ENCODE results near the gene AMH. TPM values are rescaled to one million over a fixed set of nuclear protein-coding genes. Genes with fewer than 3 reads are reported as not detected.

AMH gene
- polyA plus RNA-seq, 1 donor (not counting 4 experiments of a cell fraction or from before 2014, with no cell fraction given) = 0.07 TPM

GRCh38 chr19:2270157-2270422 is 21.0 kb downstream of the AMH start:
- H3K36me3 ChIP-seq (ENCODE audit: control insufficient read depth in 2 of 2, extremely low read depth in 1 of 2, insufficient read depth in 2 of 2, low read length in 2 of 2) = peaks cover 11 to 16% of the 10 kb centered on the region in 2 experiments
- H3K27ac ChIP-seq (ENCODE audit: control insufficient read depth, insufficient read depth, low read length) = peak overlapping the region; percentile 79
- H2AFZ ChIP-seq (ENCODE audit: control insufficient read depth, low read length) = no peak overlapping the region
- no peak for TF ChIP-seq EZH2 (IDR thresholded peaks at IDR 0.05; ENCODE audit: low read length)
- no peak for TF ChIP-seq CTCF (optimal IDR thresholded peaks at IDR 0.05 in 1 of 3, IDR thresholded peaks at IDR 0.05 in 1 of 3, conservative IDR thresholded peaks at IDR 0.05 in 1 of 3; ENCODE audit: extremely low read depth in 1 of 3, insufficient read depth in 2 of 3, low read length in 3 of 3)
- dilution Hi-C loops (cut with MboI; ENCODE audit: extremely low pct_ligation_motif_present, low sequenced_read_pairs) = no loop called here
- H3K79me2 ChIP-seq (ENCODE audit: control insufficient read depth, insufficient read depth, low read length) = peaks cover 44% of the 10 kb centered on the region
- H4K20me1 ChIP-seq (ENCODE audit: control insufficient read depth, extremely low read depth, insufficient read depth, low read length) = peaks cover 33% of the 10 kb centered on the region
- peak overlapping the region; percentile 89 to 99 (median 93) for H3K4me3 ChIP-seq (ENCODE audit: control insufficient read depth in 2 of 3, extremely low read depth in 1 of 3, insufficient read depth in 2 of 3, low read depth in 1 of 3, low read length in 3 of 3)
- H3K9me1 ChIP-seq (ENCODE audit: control insufficient read depth, extremely low read depth, insufficient read depth, low read length) = no peaks in the 10 kb centered on the region
- peaks cover 18% of the 10 kb centered on the region for H3K4me1 ChIP-seq (ENCODE audit: control insufficient read depth, extremely low read depth, insufficient read depth, low read length)
- no peak for FAIRE-seq
- peak overlapping the region; percentile 93 for H3K9ac ChIP-seq (ENCODE audit: control insufficient read depth, extremely low read depth, insufficient read depth, low read length)
- DNase-seq (ENCODE audit: low read depth, low spot score) = no peak
- H3K4me2 ChIP-seq (ENCODE audit: control insufficient read depth, extremely low read depth, insufficient read depth, low read depth, low read length) = peak overlapping the region; percentile 22
- H3K27me3 ChIP-seq (ENCODE audit: control insufficient read depth, extremely low read depth, insufficient read depth, low read length) = no peaks in the 10 kb centered on the region
- H3K9me3 ChIP-seq (ENCODE audit: control insufficient read depth, low read depth, low read length) = no peaks in the 10 kb centered on the region

- Histone ChIP-seq H4K20me1 (ENCODE audit: control insufficient read depth, extremely low read depth, insufficient read depth, low read length) (peaks cover 33% of the 10 kb centered on the region), H3K9me3 (ENCODE audit: control insufficient read depth, low read depth, low read length) (no peaks in the 10 kb centered on the region), H2AFZ (ENCODE audit: control insufficient read depth, low read length) (no peak overlapping the region), H3K4me3 (ENCODE audit: control insufficient read depth in 2 of 3, extremely low read depth in 1 of 3, insufficient read depth in 2 of 3, low read depth in 1 of 3, low read length in 3 of 3) (peak overlapping the region; percentile 89 to 99 (median 93)), H3K9me1 (ENCODE audit: control insufficient read depth, extremely low read depth, insufficient read depth, low read length) (no peaks in the 10 kb centered on the region), H3K79me2 (ENCODE audit: control insufficient read depth, insufficient read depth, low read length) (peaks cover 44% of the 10 kb centered on the region), H3K27ac (ENCODE audit: control insufficient read depth, insufficient read depth, low read length) (peak overlapping the region; percentile 79), H3K27me3 (ENCODE audit: control insufficient read depth, extremely low read depth, insufficient read depth, low read length) (no peaks in the 10 kb centered on the region), H3K36me3 (ENCODE audit: control insufficient read depth in 2 of 2, extremely low read depth in 1 of 2, insufficient read depth in 2 of 2, low read length in 2 of 2) (peaks cover 11 to 16% of the 10 kb centered on the region in 2 experiments), H3K9ac (ENCODE audit: control insufficient read depth, extremely low read depth, insufficient read depth, low read length) (peak overlapping the region; percentile 93), H3K4me2 (ENCODE audit: control insufficient read depth, extremely low read depth, insufficient read depth, low read depth, low read length) (peak overlapping the region; percentile 92), H3K4me1 (ENCODE audit: control insufficient read depth, extremely low read depth, insufficient read depth, low read length) (peaks cover 18% of the 10 kb centered on the region)
- no peak for DNase-seq (ENCODE audit: low read depth, low spot score)
- no peak for TF ChIP-seq CTCF (optimal IDR thresholded peaks at IDR 0.05 in 1 of 3, IDR thresholded peaks at IDR 0.05 in 1 of 3, conservative IDR thresholded peaks at IDR 0.05 in 1 of 3; ENCODE audit: extremely low read depth in 1 of 3, insufficient read depth in 2 of 3, low read length in 3 of 3)
- no peak for TF ChIP-seq EZH2 (IDR thresholded peaks at IDR 0.05; ENCODE audit: low read length)
- no peak for FAIRE-seq
- dilution Hi-C loops (cut with MboI; ENCODE audit: extremely low pct_ligation_motif_present, low sequenced_read_pairs) = no loop called here
Observed at GRCh38 chr19:2270423-2271233, 21.5 kb downstream of the AMH start.

All from keratinocyte (primary cell).